D721Med (cell line): ENCODE results near the gene NUP50.

Experiments used
- DNase-seq: peaks from one replicate; pipeline ENCODE4 v3.0.0; 2011; ENCODE audit warnings: low spot score; ENCODE audit not compliant: insufficient read length
- FAIRE-seq: peaks from 2 replicates; lab custom pipeline; 2011; peaks lifted over from hg19 to GRCh38; lab: Jason Lieb, UNC
- TF ChIP-seq, protein P1 (sequence below): IDR thresholded peaks from 2 replicates; pipeline ENCODE4 v1.5.1; 2012; ENCODE audit warnings: mild to moderate bottlenecking, control low read depth; ENCODE audit not compliant: insufficient read depth; ENCODE audit errors: missing control alignments

Gene NUP50

DNA sequence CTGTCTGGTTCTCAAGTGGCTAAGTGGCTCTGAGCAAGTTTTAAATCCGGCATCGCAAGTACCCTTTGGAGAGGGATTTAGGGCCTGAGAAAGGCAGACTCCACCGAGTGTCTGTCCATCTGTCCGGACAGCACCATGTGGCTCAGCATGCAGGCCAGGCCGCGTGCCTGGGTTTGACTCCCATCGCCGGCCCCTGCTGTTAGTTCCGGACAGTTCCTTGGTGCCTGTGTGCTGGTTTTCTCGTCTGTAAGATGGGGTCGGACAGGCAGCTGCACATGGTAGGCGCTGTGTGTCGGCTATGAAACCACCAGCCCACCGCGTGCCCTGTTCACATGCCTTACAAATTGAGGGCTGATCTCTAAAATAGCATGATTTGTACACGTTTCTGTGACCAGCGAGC is 31.0 kb downstream of the NUP50 start:
- FAIRE-seq (no peak), DNase-seq (no peak)
- TF ChIP-seq, protein P1, sequence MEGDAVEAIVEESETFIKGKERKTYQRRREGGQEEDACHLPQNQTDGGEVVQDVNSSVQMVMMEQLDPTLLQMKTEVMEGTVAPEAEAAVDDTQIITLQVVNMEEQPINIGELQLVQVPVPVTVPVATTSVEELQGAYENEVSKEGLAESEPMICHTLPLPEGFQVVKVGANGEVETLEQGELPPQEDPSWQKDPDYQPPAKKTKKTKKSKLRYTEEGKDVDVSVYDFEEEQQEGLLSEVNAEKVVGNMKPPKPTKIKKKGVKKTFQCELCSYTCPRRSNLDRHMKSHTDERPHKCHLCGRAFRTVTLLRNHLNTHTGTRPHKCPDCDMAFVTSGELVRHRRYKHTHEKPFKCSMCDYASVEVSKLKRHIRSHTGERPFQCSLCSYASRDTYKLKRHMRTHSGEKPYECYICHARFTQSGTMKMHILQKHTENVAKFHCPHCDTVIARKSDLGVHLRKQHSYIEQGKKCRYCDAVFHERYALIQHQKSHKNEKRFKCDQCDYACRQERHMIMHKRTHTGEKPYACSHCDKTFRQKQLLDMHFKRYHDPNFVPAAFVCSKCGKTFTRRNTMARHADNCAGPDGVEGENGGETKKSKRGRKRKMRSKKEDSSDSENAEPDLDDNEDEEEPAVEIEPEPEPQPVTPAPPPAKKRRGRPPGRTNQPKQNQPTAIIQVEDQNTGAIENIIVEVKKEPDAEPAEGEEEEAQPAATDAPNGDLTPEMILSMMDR, result no peak

DNA sequence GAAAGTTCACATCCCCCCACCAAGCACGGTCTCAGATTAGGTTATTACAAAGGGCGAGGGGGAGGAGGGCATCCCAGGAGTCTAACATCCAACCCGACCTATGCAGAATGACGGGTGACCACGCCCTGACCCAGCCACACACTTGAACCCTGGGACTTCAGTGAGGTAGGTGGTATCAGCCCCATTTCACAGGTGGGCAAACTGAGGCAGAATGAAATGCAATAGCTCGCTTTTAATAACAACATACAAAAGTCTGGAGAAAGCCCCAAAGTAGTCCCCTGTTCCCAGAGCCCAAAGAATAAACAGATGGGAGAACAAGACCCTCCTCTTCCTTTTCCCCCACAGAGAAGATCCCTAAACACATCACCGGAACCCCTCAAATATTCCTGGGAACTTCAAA is 31.9 kb downstream of the NUP50 start:
- no peak for DNase-seq
- FAIRE-seq, result no peak
- TF ChIP-seq, protein P1, result no peak

DNA sequence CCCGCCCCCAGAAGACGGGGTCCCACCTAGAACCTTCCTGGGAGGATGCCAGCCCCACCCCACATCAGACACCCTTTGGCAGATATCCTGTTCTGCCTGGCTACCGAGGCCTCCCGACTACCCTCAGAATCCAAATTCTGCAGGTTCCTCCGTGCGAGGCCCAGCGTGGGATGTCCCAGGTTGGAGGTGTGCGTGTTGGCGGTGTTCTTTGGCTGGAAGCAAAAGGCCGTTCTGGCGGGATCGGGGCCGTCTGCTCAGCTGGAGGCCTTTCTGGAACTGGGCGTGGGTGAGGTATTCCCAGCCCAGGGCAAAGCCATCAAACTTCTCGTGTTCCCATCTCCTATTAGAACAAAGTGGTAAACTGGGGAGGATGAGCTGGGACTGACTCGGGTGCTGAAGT is 32.6 kb downstream of the NUP50 start:
- TF ChIP-seq, protein P1, result no peak
- FAIRE-seq (no peak), DNase-seq (no peak)

DNA sequence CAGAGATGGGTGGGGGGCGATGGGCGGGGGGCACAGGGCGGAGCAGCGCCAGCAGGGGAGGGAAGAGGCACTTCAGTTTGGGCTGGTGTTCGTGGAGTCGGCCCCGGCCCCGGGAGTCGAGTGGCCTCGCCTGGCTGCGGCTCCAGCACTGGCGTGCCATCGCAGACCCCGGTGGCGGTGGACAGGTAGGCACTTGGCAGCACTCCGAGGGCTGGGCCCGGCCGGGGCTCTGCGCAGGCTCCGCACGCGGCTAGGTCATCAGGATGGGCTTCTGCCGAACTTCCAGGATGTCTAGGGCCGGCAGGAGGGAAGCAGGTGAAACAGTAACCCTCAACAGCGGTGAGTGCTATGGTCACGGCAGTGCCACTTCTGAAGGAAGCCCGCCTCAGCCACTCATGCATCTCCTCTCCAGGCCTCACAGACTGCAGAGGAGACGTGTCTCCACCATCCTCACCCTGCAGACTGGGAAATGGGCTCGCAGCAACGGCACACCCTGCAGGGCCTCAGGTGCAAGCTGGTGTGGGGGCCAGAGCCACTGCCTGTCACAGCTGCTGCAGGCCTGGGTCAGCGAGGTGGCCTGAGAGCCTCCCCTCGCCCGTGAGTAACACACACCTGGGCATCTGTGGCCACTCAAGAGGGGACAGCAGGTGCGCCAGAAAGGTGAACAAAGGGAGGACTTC is 33.3 kb downstream of the NUP50 start:
- DNase-seq (no peak), FAIRE-seq (no peak)
- TF ChIP-seq, protein P1, result no peak

DNA sequence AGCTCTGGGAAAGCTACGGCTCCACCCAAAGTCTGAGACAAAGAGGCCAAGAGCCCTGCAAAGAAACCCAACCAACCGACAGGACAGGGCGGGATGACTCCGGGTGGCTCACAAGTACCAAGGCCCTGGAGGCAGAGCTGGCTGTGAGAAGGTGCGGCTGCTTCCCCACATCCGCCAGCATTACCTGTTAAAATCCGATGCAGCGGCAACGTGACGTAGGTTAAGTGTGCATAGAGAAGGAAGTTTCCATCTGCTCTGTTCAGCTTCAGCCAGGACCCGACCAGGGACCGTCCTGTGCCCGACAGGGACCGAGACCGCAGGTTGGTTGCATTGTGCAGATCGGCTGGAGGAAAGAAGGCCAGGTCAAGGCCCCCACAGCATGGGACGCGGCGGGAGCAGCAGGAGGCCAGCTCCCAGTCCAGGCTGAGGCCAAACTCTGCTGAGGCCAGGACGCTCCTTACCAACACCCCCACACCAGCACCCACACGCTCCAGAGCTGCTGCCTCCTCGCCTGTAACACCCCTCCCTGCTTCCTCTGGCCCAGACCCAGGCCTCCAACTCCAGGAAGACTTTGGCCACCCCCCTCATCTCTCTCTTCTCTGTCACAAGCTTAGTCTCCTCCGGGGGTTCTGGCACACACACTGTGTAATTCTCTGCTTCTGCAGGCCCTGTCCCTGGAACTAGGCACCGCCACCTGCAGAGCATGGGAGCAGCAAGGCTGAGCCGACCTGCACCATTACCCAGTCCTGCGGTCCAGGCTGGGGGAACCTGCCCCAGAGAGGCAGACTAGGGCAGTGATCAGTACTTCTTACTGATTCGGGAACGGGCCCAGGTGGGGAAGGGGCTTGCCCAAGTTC is 34.1 kb downstream of the NUP50 start:
- TF ChIP-seq, protein P1, result no peak
- DNase-seq, result no peak
- FAIRE-seq, result no peak

DNA sequence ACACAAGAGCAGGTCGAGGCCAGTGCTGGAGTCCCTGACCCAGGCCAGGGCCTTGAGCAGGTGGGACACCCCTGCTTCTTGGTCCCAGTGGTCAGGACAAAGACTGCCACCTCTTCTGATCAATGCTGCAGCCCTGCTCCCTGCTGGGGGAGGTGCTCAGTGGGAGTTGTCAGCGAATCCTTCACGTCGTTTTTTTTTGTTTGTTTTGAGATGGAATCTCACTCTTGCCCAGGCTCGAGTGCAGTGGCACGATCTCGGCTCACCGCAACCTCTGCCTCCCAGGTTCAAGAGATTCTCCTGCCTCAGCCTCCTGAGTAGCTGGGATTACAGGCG is 34.7 kb downstream of the NUP50 start:
- FAIRE-seq (no peak), DNase-seq (no peak)
- TF ChIP-seq, protein P1, result no peak

DNA sequence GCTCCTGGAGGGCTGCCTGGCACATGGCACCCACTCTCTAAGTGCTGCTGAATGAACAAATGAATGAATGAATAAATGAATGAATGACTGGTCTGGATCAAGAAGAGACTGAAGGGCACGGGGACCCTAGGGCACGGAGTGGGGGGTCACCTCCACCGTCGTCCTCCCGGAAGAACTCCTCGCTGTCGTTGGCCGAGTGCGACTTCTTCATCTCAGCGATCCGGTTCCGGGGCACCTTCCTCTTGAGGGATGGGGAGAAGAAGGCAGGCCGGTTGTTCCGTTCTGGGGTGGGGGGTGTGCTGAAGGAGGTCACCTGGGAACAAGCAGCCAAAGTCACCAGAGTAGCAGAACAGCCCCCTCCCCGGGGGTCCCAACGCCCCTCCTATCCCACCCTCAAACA is 36.0 kb downstream of the NUP50 start:
- FAIRE-seq (no peak), DNase-seq (no peak)
- TF ChIP-seq, protein P1, result no peak
